Neural cell (in vitro differentiated cells): ENCODE results near the gene CAMKMT.

ENCODE experiments used
- CTCF ChIP-seq: fragments of 450-650 bp; IDR thresholded peaks from 2 replicates; pipeline ENCODE4 v1.5.1; 2014; ENCODE audit warnings: antibody characterized with exemption, mild to moderate bottlenecking, moderate library complexity; ENCODE audit not compliant: poor library complexity, severe bottlenecking
- EP300 ChIP-seq: fragments of 450-650 bp; conservative IDR thresholded peaks from 2 replicates; pipeline ENCODE4 v1.6.1; 2014; ENCODE audit warnings: antibody characterized with exemption, mild to moderate bottlenecking, moderate library complexity; ENCODE audit not compliant: poor library complexity, severe bottlenecking
- EZH2 ChIP-seq: fragments of 200-600, 300-800 bp; shearing (Covaris generic), sonication (generic); IDR thresholded peaks from 2 replicates; pipeline ENCODE4 v1.6.1; 2014; ENCODE audit warnings: antibody characterized with exemption, low read length, borderline replicate concordance, mild to moderate bottlenecking; ENCODE audit not compliant: insufficient read depth, poor library complexity, severe bottlenecking
- POLR2AphosphoS5 ChIP-seq: IDR thresholded peaks from 2 replicates; pipeline ENCODE4 v1.6.1; 2012
- REST ChIP-seq: IDR thresholded peaks from 2 replicates; pipeline ENCODE4 v1.6.1; 2012; ENCODE audit warnings: borderline replicate concordance
- TAF1 ChIP-seq: IDR thresholded peaks from 2 replicates; pipeline ENCODE4 v1.6.1; 2012; ENCODE audit warnings: low read depth

DNA sequence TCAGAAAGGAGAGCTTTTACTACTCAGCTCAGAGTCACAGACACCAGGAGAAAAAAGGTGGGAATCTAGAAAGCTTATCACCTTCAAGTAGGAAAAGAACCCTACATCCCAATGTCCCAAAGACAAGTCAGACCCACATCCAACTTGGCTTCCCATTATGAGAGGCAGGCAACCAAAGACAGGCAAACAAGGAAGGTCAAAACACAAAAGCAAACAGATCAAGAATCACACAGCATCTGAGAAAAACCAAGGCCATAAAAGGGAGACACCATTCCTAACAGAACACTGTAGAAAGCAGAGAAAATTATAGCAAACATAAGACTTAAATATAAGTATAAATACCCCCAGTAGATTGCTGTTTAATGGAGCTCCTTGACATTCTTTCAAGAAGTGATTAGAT is 45.8 kb upstream of the CAMKMT start:
- TF ChIP-seq REST, result no peak
- TF ChIP-seq CTCF, result no peak
- no peak for TF ChIP-seq POLR2AphosphoS5
- no peak for TF ChIP-seq EP300
- no peak for TF ChIP-seq TAF1
- no peak for TF ChIP-seq EZH2
